ACC112 (cell line): Measurements from ENCODE around the gene TMEM214.
A peak's percentile ranks its signal among the peaks of the same experiment; 100 is the strongest.

ENCODE experiments used
- H2AFZ ChIP-seq: fragments of 200-600 bp; sonication (generic); one replicate; pipeline ENCODE4 v1.6.0; 2017; ENCODE audit warnings: antibody characterized with exemption, low read length; ENCODE audit not compliant: unreplicated experiment
- H3K27ac ChIP-seq: fragments of 200-600 bp; sonication (generic); 2 replicates; pipeline ENCODE4 v1.5.1; 2014; ENCODE audit warnings: low read depth, mild to moderate bottlenecking, antibody characterized with exemption, low read length, moderate library complexity
- H3K27me3 ChIP-seq: fragments of 200-600 bp; sonication (generic); 2 replicates; pipeline ENCODE4 v1.6.1; 2014; ENCODE audit warnings: mild to moderate bottlenecking, antibody characterized with exemption, low read length, moderate library complexity, mixed read lengths; ENCODE audit not compliant: insufficient read depth
- H3K36me3 ChIP-seq: fragments of 200-600 bp; sonication (generic); 2 replicates; pipeline ENCODE4 v1.6.1; 2016; ENCODE audit warnings: mild to moderate bottlenecking, antibody characterized with exemption, low read length, moderate library complexity, mixed read lengths; ENCODE audit not compliant: insufficient read depth
- H3K4me1 ChIP-seq: fragments of 200-600 bp; sonication (generic); one replicate; pipeline ENCODE4 v1.6.1; 2016; ENCODE audit warnings: low read length, mixed read lengths; ENCODE audit not compliant: insufficient read depth, unreplicated experiment, control insufficient read depth
- H3K4me3 ChIP-seq: fragments of 200-600 bp; sonication (generic); 2 replicates; pipeline ENCODE4 v1.5.1; 2014; ENCODE audit warnings: mild to moderate bottlenecking, low read depth, low read length
- H3K79me2 ChIP-seq: fragments of 200-600 bp; sonication (generic); one replicate; pipeline ENCODE4 v1.6.0; 2016; ENCODE audit warnings: low read length; ENCODE audit not compliant: control insufficient read depth, unreplicated experiment, insufficient read depth

Gene TMEM214

DNA sequence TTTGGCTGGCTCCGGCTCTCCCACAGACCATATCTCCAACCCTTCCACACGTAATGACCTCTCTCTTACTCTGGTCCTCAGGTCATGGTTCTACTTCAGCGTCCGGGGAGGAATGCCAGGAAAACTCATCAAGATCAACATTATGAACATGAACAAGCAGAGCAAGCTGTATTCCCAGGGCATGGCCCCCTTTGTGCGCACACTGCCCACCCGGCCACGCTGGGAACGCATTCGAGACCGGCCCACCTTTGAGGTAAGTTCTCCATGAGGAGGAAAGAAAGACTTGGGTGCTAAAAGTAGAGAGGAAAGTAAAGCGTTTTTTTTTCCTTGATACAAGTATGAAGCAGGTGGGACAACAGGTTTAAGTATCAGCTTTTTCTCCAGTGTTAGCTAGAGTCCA lies 20.6 kb downstream of the TMEM214 start:
- Histone ChIP-seq H3K4me1 (peaks cover 10% of the 10 kb centered on the region), H3K79me2 (no peaks in the 10 kb centered on the region), H3K27ac (no peak overlapping the region), H3K27me3 (no peaks in the 10 kb centered on the region), H3K36me3 (no peaks in the 10 kb centered on the region), H3K4me3 (no peak overlapping the region), H2AFZ (no peak overlapping the region)

DNA sequence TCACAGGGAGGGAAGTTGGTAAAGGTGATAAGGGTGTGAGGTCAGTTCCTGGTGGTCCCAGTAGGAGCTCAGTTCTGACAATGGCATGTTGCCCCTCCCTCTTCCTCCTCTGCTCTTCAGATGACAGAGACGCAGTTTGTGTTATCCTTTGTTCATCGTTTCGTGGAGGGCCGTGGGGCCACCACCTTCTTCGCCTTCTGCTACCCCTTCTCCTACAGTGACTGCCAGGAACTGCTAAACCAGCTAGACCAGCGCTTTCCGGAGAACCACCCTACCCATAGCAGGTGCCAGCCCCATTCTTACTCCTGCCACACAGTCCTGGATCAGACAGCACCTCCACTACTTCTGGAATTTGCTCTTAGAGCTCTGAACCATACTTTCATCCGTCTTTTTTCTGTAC lies 21.0 kb downstream of the TMEM214 start:
- Histone ChIP-seq H2AFZ (no peak overlapping the region), H3K79me2 (no peaks in the 10 kb centered on the region), H3K4me3 (no peak overlapping the region), H3K4me1 (peaks cover 10% of the 10 kb centered on the region), H3K27ac (no peak overlapping the region), H3K27me3 (no peaks in the 10 kb centered on the region), H3K36me3 (no peaks in the 10 kb centered on the region)

DNA sequence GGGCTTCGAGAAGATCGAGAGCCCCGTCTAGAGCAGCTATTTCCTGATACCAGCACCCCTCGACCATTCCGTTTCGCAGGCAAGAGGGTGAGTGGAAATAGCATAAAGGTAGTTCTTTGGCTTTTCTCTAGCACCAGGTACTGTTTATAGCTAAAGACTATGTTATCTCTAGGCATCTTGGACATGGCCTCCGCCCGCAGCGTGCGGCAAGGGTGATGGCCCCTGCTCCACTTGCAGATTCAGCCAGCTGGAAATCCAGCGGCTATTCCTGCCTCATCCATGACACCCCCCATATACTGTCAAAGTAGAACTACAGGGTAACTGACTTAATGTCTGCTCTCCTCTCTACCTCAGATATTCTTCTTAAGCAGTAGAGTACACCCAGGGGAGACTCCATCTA lies 22.0 kb downstream of the TMEM214 start:
- no peak overlapping the region for H3K27ac ChIP-seq
- H3K79me2 ChIP-seq, result no peaks in the 10 kb centered on the region
- no peaks in the 10 kb centered on the region for H3K27me3 ChIP-seq
- no peak overlapping the region for H2AFZ ChIP-seq
- H3K4me3 ChIP-seq, result no peak overlapping the region
- H3K36me3 ChIP-seq, result no peaks in the 10 kb centered on the region
- peaks cover 6% of the 10 kb centered on the region for H3K4me1 ChIP-seq

DNA sequence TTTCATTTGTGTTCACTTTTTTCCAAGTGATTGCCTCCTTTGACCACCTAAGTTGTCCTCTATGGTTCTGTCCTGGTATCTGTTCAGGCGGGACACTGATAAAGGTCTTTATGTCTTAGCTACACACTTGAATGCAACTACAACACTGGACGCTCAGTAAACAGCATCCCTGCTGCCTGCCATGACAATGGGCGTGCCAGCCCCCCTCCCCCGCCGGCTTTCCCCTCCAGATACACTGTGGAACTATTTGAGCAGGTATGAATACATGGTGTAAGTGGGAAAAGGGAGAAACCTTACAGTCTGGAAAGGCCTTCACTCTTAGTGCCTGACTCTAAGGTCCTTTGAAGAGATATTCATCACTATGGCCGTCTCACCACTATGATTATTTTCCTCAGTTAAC lies 24.4 kb downstream of the TMEM214 start:
- Histone ChIP-seq H2AFZ (no peak overlapping the region), H3K79me2 (no peaks in the 10 kb centered on the region), H3K27me3 (no peaks in the 10 kb centered on the region), H3K27ac (no peak overlapping the region), H3K4me3 (no peak overlapping the region), H3K36me3 (no peaks in the 10 kb centered on the region), H3K4me1 (peaks cover 4% of the 10 kb centered on the region)

DNA sequence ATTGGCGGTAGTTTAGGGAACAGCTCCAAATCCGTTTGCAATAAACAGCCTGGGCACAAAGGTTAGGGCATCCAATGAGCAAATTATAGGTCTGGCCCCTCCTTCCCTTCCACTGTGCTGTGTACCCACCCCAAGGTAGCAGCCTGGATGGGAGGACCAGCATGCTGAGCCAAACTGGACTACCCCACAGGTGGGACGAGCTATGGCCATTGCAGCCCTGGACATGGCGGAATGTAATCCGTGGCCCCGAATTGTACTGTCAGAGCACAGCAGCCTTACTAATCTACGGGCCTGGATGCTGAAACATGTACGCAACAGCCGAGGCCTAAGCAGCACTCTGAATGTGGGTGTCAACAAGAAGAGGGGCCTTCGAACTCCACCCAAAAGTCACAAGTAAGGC lies 25.4 kb downstream of the TMEM214 start:
- Histone ChIP-seq H3K27me3 (no peaks in the 10 kb centered on the region), H3K79me2 (no peaks in the 10 kb centered on the region), H3K4me1 (no peaks in the 10 kb centered on the region), H3K27ac (no peak overlapping the region), H2AFZ (no peak overlapping the region), H3K36me3 (no peaks in the 10 kb centered on the region), H3K4me3 (no peak overlapping the region)

DNA sequence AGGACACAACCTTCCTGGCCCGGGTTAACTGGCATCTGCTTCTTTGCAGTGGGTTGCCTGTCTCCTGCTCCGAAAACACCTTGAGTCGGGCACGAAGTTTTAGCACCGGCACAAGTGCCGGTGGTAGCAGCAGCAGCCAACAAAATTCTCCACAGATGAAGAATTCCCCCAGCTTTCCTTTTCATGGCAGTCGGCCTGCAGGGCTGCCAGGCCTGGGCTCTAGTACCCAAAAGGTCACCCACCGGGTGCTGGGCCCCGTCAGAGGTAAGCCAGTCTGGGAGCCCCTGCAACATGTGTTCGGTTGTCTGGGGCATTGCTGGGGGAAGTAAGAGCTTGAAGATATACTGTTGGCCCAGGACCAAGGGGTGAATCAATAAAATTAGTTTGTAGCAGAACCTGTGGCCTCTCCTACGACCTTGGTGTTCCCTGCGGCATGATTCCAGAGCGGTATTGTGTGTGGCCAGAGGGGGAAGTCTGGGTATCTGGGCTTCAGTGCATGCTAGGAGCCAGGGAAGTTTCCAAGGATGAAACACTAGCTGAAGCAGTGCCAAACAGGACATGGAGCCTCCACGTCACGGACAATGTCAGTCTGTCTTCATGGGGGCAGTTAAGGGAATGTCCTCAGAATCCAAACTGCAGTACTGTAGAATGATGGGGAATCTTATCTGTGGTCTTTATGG lies 26.5 kb downstream of the TMEM214 start:
- H3K36me3 ChIP-seq, result no peaks in the 10 kb centered on the region
- no peak overlapping the region for H3K4me3 ChIP-seq
- no peak overlapping the region for H3K27ac ChIP-seq
- H3K79me2 ChIP-seq, result no peaks in the 10 kb centered on the region
- H3K4me1 ChIP-seq, result peaks cover 7% of the 10 kb centered on the region
- no peak overlapping the region for H2AFZ ChIP-seq
- no peaks in the 10 kb centered on the region for H3K27me3 ChIP-seq

DNA sequence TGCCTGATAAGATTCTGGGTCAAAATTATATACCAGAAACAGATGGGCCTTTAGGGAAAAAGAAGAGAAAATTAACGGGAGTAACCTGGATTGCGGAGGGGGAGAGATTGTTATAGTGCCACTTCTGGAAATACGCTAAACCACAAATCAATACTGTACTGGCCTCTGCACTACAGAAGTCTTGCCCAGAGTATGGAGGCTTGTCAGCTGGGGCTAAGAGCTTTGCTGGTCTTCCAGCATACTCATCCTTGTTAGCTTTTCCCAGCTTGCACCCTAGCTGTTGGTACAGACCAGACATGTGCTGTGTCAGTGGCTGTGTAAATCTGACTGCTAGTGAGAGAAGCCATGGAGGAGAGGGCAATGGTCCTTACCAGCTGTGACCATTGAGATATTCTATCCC lies 27.6 kb downstream of the TMEM214 start:
- no peak overlapping the region for H2AFZ ChIP-seq
- no peak overlapping the region for H3K27ac ChIP-seq
- no peaks in the 10 kb centered on the region for H3K36me3 ChIP-seq
- H3K27me3 ChIP-seq, result no peaks in the 10 kb centered on the region
- peaks cover 7% of the 10 kb centered on the region for H3K4me1 ChIP-seq
- H3K4me3 ChIP-seq, result no peak overlapping the region
- no peaks in the 10 kb centered on the region for H3K79me2 ChIP-seq

DNA sequence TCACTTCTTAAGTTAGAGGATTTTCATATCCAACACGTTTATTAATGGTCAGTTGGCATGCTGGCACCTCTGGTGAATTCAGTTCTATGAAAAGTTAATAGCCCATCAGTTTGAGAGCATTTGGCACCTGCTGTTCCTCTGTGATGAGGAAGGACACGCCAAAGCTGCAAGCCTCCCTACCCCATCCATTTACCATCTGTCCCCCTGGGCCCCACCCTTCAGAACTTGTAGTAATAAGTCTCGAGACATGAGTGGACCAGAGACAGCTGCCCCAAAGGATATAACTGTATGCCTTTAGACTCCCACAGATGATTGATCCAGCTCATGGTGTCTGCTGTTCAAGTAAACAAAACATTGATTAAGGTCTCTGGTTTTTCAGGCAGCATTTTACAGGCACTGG lies 32.4 kb downstream of the TMEM214 start:
- no peak overlapping the region for H3K27ac ChIP-seq
- no peak overlapping the region for H2AFZ ChIP-seq
- H3K4me3 ChIP-seq, result no peak overlapping the region
- H3K79me2 ChIP-seq, result peaks cover 27% of the 10 kb centered on the region
- peaks cover 22% of the 10 kb centered on the region for H3K4me1 ChIP-seq
- peaks cover 29% of the 10 kb centered on the region; the same call in 1 of the 2 replicates for H3K36me3 ChIP-seq
- no peaks in the 10 kb centered on the region for H3K27me3 ChIP-seq

DNA sequence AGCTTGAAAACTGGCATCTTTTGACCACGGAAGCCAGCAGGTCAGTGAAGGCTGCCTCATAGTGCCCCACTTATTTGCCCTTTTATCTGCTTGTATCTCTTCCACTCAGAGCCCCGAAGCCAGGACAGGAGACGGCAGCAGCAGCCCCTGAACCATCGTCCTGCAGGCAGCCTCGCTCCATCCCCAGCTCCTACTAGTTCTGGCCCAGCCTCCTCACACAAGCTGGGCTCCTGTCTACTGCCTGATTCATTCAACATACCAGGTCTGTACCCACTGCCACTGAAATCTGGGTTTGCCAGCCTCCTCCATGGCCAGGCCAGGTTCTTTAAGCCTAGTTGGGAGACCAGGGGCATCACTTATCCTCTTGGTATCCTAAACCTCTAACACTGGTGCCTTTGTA lies 34.6 kb downstream of the TMEM214 start:
- peaks cover 27% of the 10 kb centered on the region for H3K4me1 ChIP-seq
- peaks cover 39% of the 10 kb centered on the region for H3K79me2 ChIP-seq
- no peak overlapping the region for H3K27ac ChIP-seq
- no peak overlapping the region for H3K4me3 ChIP-seq
- no peaks in the 10 kb centered on the region for H3K27me3 ChIP-seq
- no peak overlapping the region for H2AFZ ChIP-seq
- peaks cover 29% of the 10 kb centered on the region; the same call in 1 of the 2 replicates for H3K36me3 ChIP-seq

DNA sequence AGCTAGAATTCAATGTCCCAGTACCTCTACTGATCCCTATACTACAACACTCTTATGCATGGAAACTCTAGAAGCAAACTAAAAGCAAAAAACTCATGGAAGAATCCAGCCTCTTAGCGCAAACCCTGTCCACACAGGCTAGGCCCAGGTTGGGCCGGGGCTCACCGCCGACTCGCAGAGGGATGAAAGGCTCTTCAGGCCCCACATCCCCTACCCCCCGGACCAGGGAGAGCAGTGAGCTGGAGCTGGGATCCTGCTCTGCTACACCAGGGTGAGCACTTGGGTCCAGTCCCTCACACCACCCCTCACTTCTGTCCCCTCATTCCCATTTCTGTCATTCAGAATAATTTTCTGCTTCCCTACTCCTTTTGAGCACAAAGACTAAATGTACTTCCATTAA lies 36.7 kb downstream of the TMEM214 start:
- Histone ChIP-seq H3K36me3 (peaks cover 29% of the 10 kb centered on the region; the same call in 1 of the 2 replicates), H3K4me3 (peak overlapping the region; percentile 100), H3K4me1 (peaks cover 35% of the 10 kb centered on the region)

DNA sequence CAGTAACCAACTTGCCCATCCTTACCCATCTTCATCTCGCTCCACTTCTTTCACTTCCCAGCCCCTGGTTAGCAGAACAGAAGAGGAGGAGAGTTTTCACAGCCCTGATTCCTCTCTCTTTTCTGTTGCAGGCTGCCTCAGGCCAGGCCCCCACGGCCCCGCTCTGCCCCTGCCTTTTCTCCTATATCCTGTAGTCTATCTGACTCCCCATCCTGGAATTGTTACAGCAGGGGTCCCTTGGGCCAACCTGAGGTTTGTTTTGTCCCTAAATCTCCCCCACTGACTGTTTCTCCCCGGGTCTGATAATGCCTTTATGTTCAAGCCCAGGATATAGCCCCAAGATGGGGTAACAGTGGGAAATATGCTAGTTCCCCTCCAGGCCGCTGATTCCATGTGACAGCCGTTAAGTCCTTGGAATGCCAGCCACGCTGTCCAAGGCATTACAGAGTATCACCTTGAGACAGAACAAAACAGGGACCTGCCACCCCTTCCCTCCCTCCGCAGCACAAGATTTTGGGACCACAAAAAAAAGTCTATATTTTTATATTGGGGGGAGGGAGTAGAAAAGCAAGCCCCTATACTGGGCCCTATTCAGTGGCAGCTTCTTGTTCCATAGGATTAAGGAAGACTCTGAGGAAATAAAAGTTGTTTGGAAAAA lies 37.3 kb downstream of the TMEM214 start:
- H3K4me1 ChIP-seq, result peaks cover 41% of the 10 kb centered on the region
- H3K27me3 ChIP-seq, result no peaks in the 10 kb centered on the region
- H3K4me3 ChIP-seq, result peak overlapping the region; percentile 100
- peaks cover 39% of the 10 kb centered on the region for H3K79me2 ChIP-seq
- H3K27ac ChIP-seq, result no peak overlapping the region
- peaks cover 29% of the 10 kb centered on the region; the same call in 1 of the 2 replicates for H3K36me3 ChIP-seq
- H2AFZ ChIP-seq, result no peak overlapping the region

More for the DNA sequence above, 36.7 kb downstream of the TMEM214 start:
- Histone ChIP-seq H2AFZ (no peak overlapping the region), H3K79me2 (peaks cover 39% of the 10 kb centered on the region), H3K27ac (no peak overlapping the region), H3K27me3 (no peaks in the 10 kb centered on the region)
